ENCODE results near the gene TMPRSS2. TPM values are rescaled to one million over a fixed set of nuclear protein-coding genes. Genes with fewer than 3 reads are reported as not detected.

The TMPRSS2 gene
- total RNA-seq, 4 donors from 2014 or later, result 14.2 to 47.3 (median 15.6) TPM

GRCh38 chr21:41429925-41430491 is 78.0 kb downstream of the TMPRSS2 start:
- no peaks in the 10 kb centered on the region for H3K27me3 ChIP-seq
- TF ChIP-seq POLR2A (IDR thresholded peaks at IDR 0.05) (no peak), CTCF (IDR thresholded peaks at IDR 0.05) (no peak)
- H3K27ac ChIP-seq, result no peak overlapping the region
- intact Hi-C loops (cut with DNase I), result no loop called here
- peaks cover 0 to 6% of the 10 kb centered on the region in 2 donors for H3K36me3 ChIP-seq
- no peaks in the 10 kb centered on the region for H3K9me3 ChIP-seq
- 87 to 89% methylated on average over 9 of the region's 9 CpGs for WGBS, 2 donors
- H3K4me3 ChIP-seq (replicated peaks in 1 of 3), result no peak overlapping the region
- DNase-seq, result no peak
- peaks cover 22 to 38% of the 10 kb centered on the region in 2 donors for H3K4me1 ChIP-seq

- Histone ChIP-seq H3K4me3 (replicated peaks in 1 of 3) (no peak overlapping the region), H3K36me3 (peaks cover 0 to 6% of the 10 kb centered on the region in 2 donors), H3K4me1 (peaks cover 22 to 38% of the 10 kb centered on the region in 2 donors), H3K27ac (no peak overlapping the region), H3K9me3 (no peaks in the 10 kb centered on the region), H3K27me3 (no peaks in the 10 kb centered on the region)
- intact Hi-C loops (cut with DNase I), result no loop called here
- DNase-seq, result no peak
- 98 to 100% methylated on average over 3 of the region's 3 CpGs for WGBS, 2 donors
- TF ChIP-seq POLR2A (IDR thresholded peaks at IDR 0.05) (no peak), CTCF (IDR thresholded peaks at IDR 0.05) (no peak)
Observed at GRCh38 chr21:41429305-41429704, 78.7 kb downstream of the TMPRSS2 start.

GRCh38 chr21:41428847-41429246 is 79.1 kb downstream of the TMPRSS2 start:
- intact Hi-C loops (cut with DNase I), result no loop called here
- Histone ChIP-seq H3K36me3 (peaks cover 0 to 6% of the 10 kb centered on the region in 2 donors), H3K4me3 (replicated peaks in 1 of 3) (no peak overlapping the region), H3K27me3 (no peaks in the 10 kb centered on the region), H3K27ac (no peak overlapping the region), H3K9me3 (no peaks in the 10 kb centered on the region), H3K4me1 (peaks cover 22 to 37% of the 10 kb centered on the region in 2 donors)
- DNase-seq, result no peak
- 93 to 94% methylated on average over 6 of the region's 6 CpGs for WGBS, 2 donors
- TF ChIP-seq CTCF (IDR thresholded peaks at IDR 0.05), result no peak
- no peak for TF ChIP-seq POLR2A (IDR thresholded peaks at IDR 0.05)

DNA sequence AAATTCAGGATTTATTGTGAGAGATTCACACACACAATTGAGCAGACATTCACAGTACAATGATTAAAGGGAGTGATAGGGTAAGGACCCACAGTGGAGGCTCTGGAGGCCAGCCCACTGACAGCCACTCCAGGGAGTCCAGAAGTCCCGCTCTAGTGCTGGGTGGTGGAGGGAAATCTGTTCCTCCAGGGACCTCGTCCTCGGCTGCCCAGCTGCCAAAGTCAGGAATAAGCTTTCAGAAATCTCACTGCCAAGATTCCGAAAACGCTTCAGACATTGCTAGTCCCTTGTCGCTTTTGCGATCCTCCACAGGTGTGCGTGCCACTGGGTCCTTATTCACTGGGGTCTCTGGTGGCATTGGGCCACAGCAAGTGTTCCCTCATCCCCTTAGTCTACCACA is 79.6 kb downstream of the TMPRSS2 start:
- peaks cover 0 to 6% of the 10 kb centered on the region in 2 donors for H3K36me3 ChIP-seq
- intact Hi-C loops (cut with DNase I), result no loop called here

More for the DNA sequence above, 79.6 kb downstream of the TMPRSS2 start:
- peaks cover 19 to 33% of the 10 kb centered on the region in 2 donors for H3K4me1 ChIP-seq
- H3K9me3 ChIP-seq, result no peaks in the 10 kb centered on the region
- no peak overlapping the region for H3K4me3 ChIP-seq (replicated peaks in 1 of 3)
- H3K27ac ChIP-seq, result no peak overlapping the region
- TF ChIP-seq CTCF (IDR thresholded peaks at IDR 0.05), result no peak
- no peak for TF ChIP-seq POLR2A (IDR thresholded peaks at IDR 0.05)
- no peaks in the 10 kb centered on the region for H3K27me3 ChIP-seq
- WGBS, 2 donors, result 96 to 99% methylated on average over 8 of the region's 8 CpGs
- DNase-seq, result no peak

Data from thyroid gland (tissue), 4 donors.